HG03045 (cell line): ENCODE measurements around the gene POU2F1.
"Not testable (repeated sequence)": the region's sequence is repeated elsewhere in the genome, so short reads cannot be mapped to it uniquely, and the experiment has no call there.

ENCODE experiments used
- ATAC-seq: cut with Tn5 transposase; IDR thresholded peaks from one replicate; pipeline ENCODE4 v1.9.1; 2021; ENCODE audit warnings: mild to moderate bottlenecking, moderate library complexity; ENCODE audit not compliant: unreplicated experiment

Gene POU2F1

DNA sequence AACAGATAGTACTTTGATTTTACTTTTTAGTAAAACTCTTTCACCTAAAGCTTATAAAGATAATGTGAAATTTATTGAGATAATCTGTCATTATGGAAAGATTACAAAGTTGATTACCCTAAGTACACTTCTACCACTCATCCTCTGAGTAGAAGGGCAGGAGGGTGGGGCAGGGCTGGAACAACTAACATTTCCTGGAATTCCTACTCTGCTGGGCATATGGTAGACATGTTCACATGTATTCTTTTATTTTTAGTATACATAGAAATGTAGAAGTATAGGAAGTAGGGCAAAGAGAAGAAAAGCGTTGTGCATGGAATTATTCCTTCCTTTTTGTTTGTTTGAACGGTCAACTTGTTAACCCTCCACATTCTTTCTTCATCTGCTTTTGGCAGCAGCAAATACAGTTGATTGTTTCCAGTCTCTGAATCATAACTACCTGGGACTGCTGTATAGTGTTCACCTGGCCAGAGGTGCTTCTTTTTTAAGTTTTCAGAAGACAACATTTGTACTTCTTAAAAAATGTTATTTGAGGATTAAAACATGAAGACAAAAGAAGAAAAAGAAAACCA, 85.1 kb downstream of the POU2F1 start:
- ATAC-seq = no peak

DNA sequence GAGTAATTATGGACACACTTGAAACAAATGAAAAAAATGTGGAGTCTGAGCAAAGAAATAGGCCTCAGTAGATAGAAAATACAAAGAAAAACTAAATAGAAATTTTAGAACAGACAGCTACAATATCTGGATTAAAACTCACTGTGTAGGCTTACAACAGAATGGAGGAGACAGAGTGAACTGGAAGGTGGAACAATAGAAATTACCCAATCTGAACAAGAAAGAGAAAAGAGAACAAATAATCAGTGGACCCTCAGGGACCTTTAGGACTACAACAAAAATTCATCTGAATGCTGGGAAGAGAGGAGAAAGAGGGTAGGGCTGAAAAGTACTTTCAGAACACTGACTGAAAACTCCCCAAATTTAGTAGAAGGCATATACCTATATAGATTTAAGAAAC, 90.0 kb downstream of the POU2F1 start:
- ATAC-seq = no peak

DNA sequence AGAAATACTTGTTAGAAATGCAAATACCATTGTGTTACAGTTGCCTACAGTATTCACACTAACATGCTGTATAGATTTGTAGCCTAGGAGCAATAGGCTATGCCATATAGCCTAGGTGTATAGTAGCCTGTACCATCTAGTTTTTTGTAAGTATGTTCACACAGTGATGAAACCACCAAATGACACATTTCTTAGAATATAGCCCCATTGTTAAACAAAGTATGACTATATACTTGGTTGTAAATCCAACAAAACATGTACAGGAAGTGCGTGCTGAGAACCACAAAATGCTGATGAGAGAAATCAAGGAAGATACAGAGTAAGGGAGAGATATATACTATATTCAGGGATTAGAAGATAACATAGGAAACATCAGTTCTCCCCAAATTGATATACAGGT, 92.2 kb downstream of the POU2F1 start:
- ATAC-seq = no peak

DNA sequence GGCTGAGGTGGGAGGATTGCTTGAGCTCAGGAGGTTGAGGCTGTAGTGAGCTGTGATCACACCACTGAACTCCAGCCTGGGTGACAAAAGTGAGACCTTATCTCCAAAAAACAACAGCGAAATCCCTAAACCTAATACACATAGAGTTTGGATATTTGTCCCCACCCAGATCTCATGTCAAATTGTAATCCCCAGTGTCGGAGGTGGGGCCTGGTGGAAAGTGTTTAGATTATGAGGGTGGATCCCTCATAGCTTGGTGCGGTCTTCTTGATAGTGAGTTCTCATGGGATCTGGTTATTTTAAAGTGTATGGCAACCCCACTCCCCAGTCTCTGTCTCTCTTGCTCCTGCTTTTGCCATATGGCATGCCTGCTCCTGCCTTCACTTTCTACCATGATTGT, 94.0 kb downstream of the POU2F1 start:
- ATAC-seq = no peak

DNA sequence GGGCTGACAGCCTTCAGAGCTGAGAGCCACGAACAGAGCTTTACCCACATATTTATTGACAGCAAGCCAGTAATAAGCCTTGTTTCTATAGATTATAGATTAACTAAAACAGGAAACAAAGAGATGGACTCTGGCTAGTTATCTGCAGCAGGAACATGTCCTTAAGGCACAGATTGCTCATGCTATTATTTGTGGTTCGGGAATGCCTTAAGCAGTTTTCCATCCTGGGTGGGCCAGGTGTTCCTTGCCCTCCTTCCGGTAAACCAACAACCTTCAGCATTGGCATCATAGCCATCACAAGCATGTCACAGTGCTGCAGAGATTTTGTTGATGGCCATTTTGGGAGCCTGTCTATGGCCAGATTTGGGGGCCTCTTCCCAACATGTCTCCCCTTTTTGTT, 96.8 kb downstream of the POU2F1 start:
- no peak for ATAC-seq

DNA sequence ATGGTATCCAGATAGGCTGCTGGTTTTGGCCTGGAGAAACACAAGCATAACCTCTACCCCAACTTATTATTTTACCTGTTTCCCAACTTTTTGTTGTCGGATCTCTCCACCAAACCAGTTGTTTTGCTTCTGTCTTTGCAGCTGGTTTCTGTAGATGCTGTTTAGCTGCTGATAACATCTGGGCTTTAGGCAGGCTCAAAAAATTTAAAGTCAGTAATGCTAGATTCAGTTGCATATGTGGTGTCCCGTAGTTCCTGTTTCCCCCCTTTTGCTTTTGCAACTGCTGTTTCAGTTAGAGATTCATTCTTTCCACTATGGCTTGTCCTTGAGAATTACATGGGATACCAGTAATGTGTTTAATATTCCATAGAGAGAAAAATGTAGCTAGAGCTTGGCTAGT, 98.5 kb downstream of the POU2F1 start:
- ATAC-seq = not testable (repeated sequence)

DNA sequence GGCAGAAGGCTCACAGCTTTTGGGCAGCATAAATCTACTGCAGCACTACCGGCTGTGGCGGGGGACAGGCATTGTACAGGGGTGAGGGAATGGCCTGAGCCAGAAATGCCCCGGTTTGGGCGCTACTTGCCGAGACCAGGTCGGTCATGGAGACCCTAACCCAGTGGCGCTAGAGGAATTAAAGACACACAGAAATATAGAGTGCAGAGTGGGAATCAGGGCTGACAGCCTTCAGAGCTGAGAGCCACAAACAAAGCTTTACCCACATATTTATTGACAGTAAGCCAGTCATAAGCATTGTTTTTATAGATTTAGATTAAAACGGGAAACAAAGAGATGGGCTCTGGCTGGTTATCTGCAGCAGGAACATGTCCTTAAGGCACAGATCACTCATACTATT, 101.8 kb downstream of the POU2F1 start:
- no peak for ATAC-seq

DNA sequence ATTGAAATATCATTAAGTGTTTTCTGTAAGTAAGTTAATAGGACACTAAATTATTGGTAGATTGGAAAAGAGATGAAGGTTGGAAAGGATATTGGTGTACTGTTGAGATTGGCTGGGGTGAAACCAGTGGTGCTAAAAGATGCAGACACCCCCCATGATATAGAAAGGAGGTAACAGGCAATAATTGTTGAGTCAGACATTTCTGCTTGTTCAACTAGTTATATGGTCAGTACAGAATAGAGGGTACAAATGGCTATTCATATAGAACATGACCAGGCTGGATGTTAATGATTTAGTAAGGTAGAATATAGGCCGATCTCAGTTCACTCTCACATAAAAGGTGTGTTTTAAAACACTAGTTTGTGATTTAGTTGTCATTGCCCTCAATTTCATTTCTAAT, 104.5 kb downstream of the POU2F1 start:
- ATAC-seq = no peak

DNA sequence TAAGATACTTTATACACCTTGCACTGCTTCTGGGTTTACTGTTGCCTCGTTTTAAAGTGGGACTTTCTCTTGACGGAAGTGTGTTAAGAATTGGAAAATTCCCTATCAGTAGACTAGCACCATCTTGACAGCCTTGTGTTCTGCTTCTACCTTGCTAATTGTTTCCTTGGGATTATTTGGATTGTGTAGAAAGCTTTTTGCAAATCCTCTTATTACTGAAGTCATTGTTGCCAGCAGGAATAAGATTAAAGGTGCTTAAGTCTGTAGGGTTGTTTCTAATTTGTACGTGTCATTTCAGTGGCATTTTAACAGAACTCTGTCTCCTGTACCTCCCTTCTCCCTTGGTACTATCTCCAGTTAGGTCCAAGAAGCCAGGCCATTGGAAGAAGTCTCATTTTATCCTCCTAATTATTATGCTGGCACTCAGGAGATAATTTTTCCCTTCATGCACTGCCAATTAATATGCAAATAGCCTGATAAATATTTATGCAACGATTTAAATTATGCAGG, 107.7 kb downstream of the POU2F1 start:
- ATAC-seq = no peak

DNA sequence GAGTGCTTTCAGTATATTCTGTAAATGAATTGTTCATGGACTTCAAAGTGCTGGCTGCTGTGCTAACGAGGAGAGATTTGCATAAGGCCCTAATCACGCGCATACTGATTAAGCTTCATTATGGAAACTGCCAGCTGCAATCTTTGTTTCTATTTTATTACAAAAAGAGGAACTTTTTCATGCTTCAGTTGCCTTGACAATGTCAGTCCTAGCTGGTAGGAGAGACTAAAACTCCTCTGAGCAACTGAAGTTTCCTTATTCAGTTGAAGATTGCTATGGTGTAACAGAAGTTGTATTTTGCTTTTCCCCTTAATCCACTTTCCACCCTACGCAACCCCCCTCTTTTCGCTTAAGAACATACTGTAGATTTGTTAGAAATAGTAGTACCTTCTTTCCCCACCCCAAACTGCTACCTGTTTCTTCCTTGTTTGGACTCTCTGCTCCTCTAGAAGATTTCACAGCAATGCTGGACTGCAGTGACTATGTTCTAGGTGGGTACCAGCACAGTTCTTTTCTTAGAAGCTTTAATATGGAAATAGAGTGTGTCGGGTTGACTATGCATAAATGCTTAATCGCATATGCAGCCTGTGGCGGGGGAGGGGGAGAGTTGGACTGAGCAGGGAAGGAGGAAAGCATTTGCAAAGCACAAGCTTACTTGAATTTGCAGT, 108.3 kb downstream of the POU2F1 start:
- ATAC-seq = peak; percentile 68

DNA sequence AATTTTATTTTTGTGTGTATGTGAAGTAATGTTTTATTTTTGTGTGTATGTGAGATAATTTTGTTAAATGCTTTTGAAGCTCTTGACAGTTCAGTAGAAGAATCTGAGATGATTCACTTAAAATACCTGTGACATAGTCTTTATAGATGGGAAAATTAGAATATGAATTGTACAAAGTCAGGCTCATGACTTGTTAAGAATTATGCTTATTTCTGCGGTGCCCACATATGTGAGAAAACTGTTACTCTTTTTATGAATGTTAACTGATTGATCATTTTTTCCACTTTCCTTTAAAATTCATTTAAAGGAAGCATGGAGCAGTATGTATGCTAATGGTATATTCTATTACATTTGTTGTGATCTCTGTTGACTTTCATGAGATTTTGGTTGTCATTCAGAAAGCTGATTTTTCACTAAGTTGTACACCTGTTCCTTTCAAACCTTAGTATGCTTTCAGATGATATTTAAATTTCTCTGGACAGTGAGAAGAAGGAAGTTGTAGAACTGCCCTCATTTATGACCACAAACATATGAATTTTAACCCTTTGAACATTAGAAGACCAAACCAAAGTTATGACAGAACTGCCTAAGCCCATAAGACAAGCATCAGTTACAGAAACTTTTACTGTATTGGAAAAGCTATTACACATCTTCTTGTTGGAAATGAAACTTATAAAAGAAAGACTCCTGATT, 110.1 kb downstream of the POU2F1 start:
- peak; percentile 35 for ATAC-seq

DNA sequence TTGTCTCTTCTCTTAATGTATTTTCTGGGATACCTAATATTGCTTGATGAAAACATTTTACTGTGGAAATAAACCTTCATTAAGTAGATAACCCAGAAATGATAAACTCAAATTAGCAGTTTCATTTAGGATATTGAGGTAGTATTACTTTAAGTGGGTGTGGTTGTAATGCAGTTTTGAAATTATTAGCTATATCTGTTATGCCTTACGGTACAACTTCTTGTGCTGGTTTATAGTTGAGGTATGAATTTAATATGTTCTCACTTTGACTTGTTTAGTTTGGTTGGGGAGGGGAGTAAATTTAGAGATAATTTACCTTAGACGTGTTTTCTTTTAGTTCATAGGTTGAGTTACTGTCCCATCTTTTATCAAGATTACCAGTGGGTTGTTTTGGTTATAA, 111.0 kb downstream of the POU2F1 start:
- ATAC-seq = no peak

DNA sequence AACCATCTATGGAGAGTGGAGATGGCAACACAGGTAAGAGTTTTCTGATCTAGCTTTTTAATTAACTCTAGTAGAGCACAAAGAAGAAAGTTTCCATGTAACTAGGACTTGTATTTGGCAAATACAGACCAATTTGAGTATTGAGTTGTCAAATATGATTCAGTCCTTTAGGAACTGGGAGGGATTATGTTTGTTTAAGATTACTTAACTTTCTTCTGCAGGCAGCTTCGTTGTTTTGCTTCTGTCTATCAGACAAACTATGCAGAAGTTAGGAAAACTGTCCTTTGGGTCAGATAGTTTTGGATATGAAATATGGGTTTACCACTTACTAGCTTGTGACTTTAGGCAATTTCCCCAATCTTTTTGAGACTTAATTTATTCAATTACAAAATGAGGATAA, 111.8 kb downstream of the POU2F1 start:
- no peak for ATAC-seq

DNA sequence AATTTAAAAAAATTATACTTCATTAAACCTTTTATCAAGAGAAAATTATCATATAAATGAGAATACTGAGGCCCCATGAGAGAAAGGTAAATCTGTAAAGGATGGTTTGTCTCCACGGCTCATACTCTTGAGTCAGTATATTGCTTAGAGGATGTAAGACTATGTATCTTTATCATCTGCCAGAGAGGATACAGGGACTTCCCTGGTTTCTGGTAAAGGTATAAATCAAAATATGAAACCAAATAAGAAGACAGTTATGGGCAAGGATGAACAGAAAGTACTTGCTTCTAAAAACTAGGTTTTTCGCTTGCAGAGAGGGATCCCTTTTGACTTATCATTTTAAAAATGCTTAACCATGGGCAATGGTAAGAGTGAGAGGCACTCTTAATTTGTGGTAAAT, 112.4 kb downstream of the POU2F1 start:
- ATAC-seq = no peak

DNA sequence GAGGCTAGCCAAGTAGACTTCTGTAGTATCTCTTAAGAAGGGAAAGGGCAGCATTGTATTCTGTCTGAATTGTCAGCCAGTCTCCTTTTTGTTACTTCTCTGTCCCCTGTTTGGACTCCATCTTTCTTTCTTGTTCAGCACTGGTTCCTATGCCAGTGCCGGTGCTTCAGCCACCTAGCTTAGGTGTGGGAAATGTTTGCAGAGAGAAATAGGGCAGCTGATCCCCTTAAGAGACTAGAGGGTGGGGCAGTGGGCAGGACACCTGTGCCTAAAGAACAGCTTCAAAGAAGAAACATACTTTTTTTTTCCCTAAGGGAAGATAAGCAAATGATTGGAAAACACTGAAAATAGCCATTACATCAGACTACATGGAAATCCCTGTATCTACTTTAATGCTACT, 113.0 kb downstream of the POU2F1 start:
- no peak for ATAC-seq

DNA sequence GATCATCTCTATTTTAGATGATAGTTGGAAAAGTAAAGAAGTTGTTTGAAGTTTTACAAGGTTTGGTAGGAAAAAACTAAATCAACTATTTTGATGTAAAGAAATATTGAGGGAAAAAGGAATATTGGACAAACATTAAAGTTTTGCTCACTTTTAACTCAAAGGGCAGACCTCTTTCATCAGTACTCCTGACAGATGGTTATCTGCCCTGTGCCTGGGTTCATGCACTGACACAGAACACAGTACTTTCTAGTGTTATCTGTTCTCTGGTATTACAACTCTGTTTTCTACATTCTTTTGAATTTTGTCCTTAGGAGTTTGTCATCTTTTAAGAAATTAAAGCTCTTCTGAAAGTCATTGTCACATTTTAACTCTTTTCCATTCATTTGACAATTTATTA, 118.7 kb downstream of the POU2F1 start:
- no peak for ATAC-seq

DNA sequence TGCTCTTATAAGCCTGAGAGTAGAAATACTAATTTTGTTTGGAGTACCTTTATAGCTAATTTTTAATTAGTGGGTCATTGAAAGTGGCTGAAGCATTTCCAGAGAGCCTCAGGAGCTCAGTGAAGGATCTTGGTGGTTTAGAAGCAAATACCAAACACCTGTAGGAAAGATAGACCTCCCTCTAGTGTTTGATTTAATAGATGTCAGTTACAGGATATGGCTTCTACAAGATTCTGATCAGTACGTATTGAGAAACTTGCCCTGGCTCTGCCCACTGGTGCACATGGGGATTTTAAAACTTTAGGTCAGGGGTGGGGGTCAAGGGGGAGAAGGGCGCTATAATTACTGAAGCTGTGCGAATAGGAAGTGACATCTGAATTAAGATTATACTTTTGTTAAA, 122.2 kb downstream of the POU2F1 start:
- ATAC-seq = no peak

DNA sequence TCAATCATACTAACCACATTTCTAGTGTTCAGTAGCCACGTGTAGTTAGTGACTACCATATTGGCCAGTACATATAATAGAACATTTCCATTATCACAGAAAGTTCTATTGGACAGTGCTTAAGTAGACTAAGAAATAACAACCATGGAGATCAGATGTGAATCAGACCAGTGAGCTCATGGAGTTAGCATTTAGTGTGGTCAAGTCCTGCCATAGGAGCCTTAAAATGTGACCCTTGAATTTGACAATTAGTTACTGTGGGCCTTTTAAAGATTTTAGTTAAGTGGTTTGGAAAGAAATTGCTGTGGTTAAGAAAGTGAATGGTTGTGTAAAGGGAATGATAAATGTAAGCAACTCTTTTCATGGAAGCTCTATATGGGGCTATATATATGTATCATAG, 123.4 kb downstream of the POU2F1 start:
- no peak for ATAC-seq

DNA sequence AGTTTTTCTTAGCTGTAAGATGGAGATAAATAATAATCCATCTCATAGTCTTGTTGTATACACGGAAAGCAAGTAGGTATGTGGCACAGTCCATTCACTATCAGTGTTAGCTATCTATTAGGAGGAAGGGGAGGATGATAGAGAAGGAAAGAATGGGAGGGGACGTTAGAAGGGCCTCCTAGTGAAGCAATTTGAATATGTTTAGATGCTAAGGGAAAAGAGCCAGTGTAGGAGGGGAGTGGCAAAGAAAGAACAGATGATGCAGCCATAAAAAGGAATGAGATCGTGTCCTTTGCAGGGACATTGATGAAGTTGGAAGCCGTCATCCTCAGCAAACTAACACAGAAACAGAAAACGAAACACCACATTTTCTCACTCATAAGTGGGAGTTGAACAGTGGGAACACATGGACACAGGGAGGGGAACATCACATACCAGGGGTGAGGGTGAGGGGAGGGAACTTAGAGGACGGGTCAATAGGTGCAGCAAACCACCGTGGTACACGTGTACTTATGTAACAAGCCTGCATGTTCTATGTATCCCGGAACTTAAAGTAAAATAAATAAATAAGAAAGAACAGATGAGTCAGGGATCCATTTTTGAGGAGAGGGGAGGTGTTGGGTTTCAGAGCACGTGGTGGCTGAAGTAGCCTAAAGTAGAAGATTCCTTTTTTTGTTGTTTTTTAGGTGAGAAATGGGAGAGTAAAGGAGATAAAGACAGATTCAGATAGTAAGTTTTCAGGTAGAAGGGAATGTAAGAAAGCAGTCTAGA, 124.1 kb downstream of the POU2F1 start:
- ATAC-seq = no peak

DNA sequence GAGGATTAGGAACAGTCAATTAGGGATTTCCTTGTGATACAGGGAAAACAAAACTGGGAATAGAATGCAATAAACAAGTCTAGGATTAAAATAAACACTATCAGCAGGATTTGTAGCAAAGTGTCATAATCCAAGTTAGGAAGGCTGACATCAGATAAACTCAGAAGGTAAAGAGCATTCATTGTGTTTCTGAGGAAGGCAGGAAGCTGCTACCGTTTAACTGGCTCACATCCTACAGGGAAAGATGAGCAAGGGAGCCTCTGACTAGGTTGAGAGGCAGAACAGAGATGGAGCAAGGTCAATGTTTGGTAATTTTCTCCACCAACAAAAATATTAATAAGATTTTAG, 124.7 kb downstream of the POU2F1 start:
- no peak for ATAC-seq

DNA sequence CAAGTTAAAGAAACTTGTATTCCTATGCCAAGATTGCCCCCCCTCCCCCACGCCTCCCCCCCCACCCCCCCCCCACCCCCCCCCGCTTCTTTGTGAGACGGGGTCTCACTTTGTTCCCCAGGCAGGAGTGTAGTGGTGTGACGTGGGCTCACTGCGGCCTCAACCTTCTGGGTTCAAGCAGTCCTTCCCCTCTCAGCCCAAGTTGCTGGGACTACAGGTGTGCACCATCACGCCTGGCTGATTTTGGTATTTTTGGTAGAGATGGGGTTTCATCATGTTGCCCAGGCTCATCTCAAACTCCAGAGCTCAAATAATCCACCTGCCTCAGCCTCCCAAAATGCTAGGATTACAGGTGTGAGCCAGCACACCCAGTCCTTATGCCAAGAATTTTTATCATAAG, 136.6 kb downstream of the POU2F1 start:
- no peak for ATAC-seq

DNA sequence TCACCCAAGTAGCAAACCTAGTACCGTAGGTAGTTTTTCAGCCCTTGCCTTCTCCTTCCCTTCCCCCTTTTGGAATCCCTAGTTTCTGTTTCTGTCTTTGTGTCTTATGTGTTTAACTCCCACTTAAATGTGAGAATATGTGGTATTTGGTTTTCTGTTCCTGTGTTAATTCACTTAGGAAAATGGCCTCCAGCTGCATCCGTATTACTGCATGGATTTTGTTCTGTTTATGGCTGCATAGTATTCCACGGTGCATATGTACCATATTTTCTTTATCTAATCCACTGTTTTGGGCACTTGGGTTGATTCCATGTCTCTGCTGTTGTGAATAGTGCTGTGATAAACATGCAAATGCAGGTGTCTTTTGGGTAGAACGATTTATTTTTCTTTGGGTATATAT, 138.6 kb downstream of the POU2F1 start:
- ATAC-seq = no peak
